ENCODE results near the gene VWA7. TPM values are rescaled to one million over a fixed set of nuclear protein-coding genes. Genes with fewer than 3 reads are reported as not detected.
A peak's percentile ranks its signal among the peaks of the same experiment; 100 is the strongest.

The VWA7 gene
- total RNA-seq, 2 donors from 2014 or later = 0.64 to 0.95 TPM

DNA sequence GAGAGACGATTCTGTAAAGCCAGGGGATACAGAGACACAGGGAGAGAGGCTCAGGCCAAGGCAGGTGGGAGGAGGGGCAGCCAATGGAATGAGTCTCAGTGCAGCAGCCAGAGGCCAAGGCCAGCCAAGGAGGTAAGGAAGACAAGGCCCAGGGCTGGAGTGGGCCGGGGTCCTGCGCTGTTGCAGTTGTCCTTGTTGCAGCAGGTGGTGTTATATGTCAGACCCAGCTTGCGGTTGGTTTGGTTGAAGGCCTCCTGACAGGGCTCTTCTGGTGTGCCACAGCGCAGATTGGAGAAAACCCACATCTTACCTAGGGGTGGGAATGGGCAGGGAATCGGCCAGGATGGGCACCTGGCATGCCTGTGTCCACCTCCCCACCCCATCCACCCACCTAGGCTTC is 58.1 kb downstream of the VWA7 start:
- H3K4me3 Mint-ChIP-seq = no peak overlapping the region
- no peaks in the 10 kb centered on the region for H3K9me3 Mint-ChIP-seq
- no peaks in the 10 kb centered on the region for H3K36me3 Mint-ChIP-seq (ENCODE audit: low read depth)
- no peak overlapping the region for H3K27ac ChIP-seq (ENCODE audit: low read depth, low read length)
- no peak overlapping the region for H3K4me3 ChIP-seq (ENCODE audit: low read length)
- TF ChIP-seq, protein P1, sequence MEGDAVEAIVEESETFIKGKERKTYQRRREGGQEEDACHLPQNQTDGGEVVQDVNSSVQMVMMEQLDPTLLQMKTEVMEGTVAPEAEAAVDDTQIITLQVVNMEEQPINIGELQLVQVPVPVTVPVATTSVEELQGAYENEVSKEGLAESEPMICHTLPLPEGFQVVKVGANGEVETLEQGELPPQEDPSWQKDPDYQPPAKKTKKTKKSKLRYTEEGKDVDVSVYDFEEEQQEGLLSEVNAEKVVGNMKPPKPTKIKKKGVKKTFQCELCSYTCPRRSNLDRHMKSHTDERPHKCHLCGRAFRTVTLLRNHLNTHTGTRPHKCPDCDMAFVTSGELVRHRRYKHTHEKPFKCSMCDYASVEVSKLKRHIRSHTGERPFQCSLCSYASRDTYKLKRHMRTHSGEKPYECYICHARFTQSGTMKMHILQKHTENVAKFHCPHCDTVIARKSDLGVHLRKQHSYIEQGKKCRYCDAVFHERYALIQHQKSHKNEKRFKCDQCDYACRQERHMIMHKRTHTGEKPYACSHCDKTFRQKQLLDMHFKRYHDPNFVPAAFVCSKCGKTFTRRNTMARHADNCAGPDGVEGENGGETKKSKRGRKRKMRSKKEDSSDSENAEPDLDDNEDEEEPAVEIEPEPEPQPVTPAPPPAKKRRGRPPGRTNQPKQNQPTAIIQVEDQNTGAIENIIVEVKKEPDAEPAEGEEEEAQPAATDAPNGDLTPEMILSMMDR (conservative IDR thresholded peaks at IDR 0.05) = no peak
- H3K27me3 Mint-ChIP-seq (ENCODE audit: insufficient read depth) = no peaks in the 10 kb centered on the region
- H3K27ac Mint-ChIP-seq = no peak overlapping the region
- 92 to 93% methylated on average over 4 to 6 of the region's 6 CpGs for WGBS, 2 experiments (ENCODE audit: insufficient coverage in 1 of 2, insufficient read length in 1 of 2)
- no peaks in the 10 kb centered on the region for H3K36me3 ChIP-seq (ENCODE audit: control insufficient read depth, insufficient read depth, low read length)
- peak; percentile 47 for DNase-seq
- peaks cover 3% of the 10 kb centered on the region for H3K4me1 ChIP-seq (ENCODE audit: control insufficient read depth, insufficient read depth, low read length)
- no peaks in the 10 kb centered on the region for H3K27me3 ChIP-seq (ENCODE audit: control insufficient read depth, insufficient read depth, low read length, poor library complexity, severe bottlenecking)
- peaks cover 23% of the 10 kb centered on the region for H3K4me1 Mint-ChIP-seq
- H3K9ac ChIP-seq (ENCODE audit: extremely low read depth, low read length, poor library complexity, severe bottlenecking) = no peak overlapping the region
- H3K9me3 ChIP-seq (ENCODE audit: control insufficient read depth, low read length) = no peaks in the 10 kb centered on the region

DNA sequence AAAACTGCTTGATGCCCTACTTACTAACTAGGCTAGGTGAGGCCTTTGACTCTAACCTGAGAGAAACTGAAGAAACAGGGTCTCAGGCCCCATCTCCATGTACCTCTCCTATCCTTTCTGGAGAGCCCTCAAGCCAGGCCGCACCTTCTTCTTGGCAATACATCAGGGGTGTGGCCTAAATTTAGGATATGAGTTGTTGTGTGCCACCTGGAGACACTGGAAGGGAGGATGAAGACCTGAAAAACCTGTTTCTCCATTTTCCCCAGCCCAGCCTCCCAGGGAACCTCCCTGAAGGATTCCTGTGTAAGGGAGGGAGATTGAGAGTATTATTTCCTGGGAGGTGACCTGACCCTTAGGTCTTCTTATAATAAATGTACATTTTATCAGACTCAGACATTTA is 58.9 kb downstream of the VWA7 start:
- Histone ChIP-seq H3K36me3 (ENCODE audit: control insufficient read depth, insufficient read depth, low read length) (no peaks in the 10 kb centered on the region), H3K9ac (ENCODE audit: extremely low read depth, low read length, poor library complexity, severe bottlenecking) (no peak overlapping the region), H3K4me1 (ENCODE audit: control insufficient read depth, insufficient read depth, low read length) (peaks cover 7% of the 10 kb centered on the region), H3K4me3 (ENCODE audit: low read length) (no peak overlapping the region), H3K27ac (ENCODE audit: low read depth, low read length) (no peak overlapping the region), H3K27me3 (ENCODE audit: control insufficient read depth, insufficient read depth, low read length, poor library complexity, severe bottlenecking) (no peaks in the 10 kb centered on the region), H3K9me3 (ENCODE audit: control insufficient read depth, low read length) (no peaks in the 10 kb centered on the region)
- 100% methylated on average over 1 of the region's 1 CpG; no CpG with 5 or more reads in 1 of the 2 experiments for WGBS, 2 experiments (ENCODE audit: insufficient coverage in 1 of 2, insufficient read length in 1 of 2)
- Mint-ChIP-seq H3K4me1 (peaks cover 31% of the 10 kb centered on the region), H3K27me3 (ENCODE audit: insufficient read depth) (no peaks in the 10 kb centered on the region), H3K4me3 (no peak overlapping the region), H3K27ac (no peak overlapping the region), H3K9me3 (no peaks in the 10 kb centered on the region), H3K36me3 (ENCODE audit: low read depth) (no peaks in the 10 kb centered on the region)
- TF ChIP-seq, protein P1 (conservative IDR thresholded peaks at IDR 0.05) = no peak
- DNase-seq = peak; percentile 65

DNA sequence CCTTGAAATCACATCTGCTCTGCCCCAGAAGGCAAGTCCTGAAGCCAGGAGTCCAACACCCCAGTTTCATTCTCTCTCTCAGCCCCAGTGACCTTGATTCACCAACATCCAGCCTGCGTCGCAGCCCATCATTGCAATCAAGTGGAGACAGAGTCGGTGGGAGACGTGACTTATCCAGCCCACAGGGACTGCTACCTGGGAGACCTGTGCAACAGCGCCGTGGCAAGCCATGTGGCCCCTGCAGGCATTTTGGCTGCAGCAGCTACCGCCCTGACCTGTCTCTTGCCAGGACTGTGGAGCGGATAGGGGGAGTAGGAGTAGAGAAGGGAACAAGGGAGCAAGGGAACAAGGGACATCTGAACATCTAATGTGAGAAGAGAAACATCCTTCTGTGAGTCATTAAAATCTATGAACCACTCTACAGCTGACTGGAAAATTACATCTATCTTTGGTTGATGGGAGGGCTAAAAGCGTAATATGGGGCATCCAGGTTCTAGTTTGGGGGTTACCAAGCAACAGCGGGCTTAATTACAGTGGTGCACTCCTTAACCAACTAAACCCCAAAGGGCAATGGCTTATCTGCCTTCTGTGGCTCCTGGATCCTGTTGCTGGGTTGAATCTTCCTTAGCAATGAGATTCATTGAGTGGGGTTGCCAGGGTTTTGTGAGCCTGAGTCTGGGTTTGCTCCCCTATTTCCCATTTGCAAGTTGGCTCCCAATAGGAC is 59.5 kb downstream of the VWA7 start:
- TF ChIP-seq, protein P1 (conservative IDR thresholded peaks at IDR 0.05) = peak; percentile 78
- no peaks in the 10 kb centered on the region for H3K36me3 Mint-ChIP-seq (ENCODE audit: low read depth)
- Histone ChIP-seq H3K27ac (ENCODE audit: low read depth, low read length) (no peak overlapping the region), H3K9me3 (ENCODE audit: control insufficient read depth, low read length) (no peaks in the 10 kb centered on the region), H3K4me1 (ENCODE audit: control insufficient read depth, insufficient read depth, low read length) (peaks cover 7% of the 10 kb centered on the region), H3K9ac (ENCODE audit: extremely low read depth, low read length, poor library complexity, severe bottlenecking) (no peak overlapping the region), H3K4me3 (ENCODE audit: low read length) (no peak overlapping the region), H3K27me3 (ENCODE audit: control insufficient read depth, insufficient read depth, low read length, poor library complexity, severe bottlenecking) (no peaks in the 10 kb centered on the region), H3K36me3 (ENCODE audit: control insufficient read depth, insufficient read depth, low read length) (no peaks in the 10 kb centered on the region)
- no peaks in the 10 kb centered on the region for H3K9me3 Mint-ChIP-seq
- WGBS, 2 experiments (ENCODE audit: insufficient coverage in 1 of 2, insufficient read length in 1 of 2) = 59 to 77% methylated on average over 7 to 10 of the region's 10 CpGs
- H3K27me3 Mint-ChIP-seq (ENCODE audit: insufficient read depth) = no peaks in the 10 kb centered on the region
- H3K27ac Mint-ChIP-seq = peak overlapping the region; percentile 67
- H3K4me3 Mint-ChIP-seq = no peak overlapping the region
- peaks cover 35% of the 10 kb centered on the region for H3K4me1 Mint-ChIP-seq
- peak; percentile 90 for DNase-seq

Other genes starting within 250 kb of the VWA7 start
- not detected for gene MCCD1, start 248.4 kb downstream of the VWA7 start, total RNA-seq
- 100 to 1,000 TPM; 572 to 654 TPM for gene DDX39B, start 235.3 kb downstream of the VWA7 start, total RNA-seq
- 1 to 10 TPM; 1.7 to 2.1 TPM for gene ATP6V1G2, start 230.7 kb downstream of the VWA7 start, total RNA-seq
- 10 to 100 TPM; 17.4 to 26.3 TPM for gene NFKBIL1, start 229.7 kb downstream of the VWA7 start, total RNA-seq
- gene LTA, start 205.0 kb downstream of the VWA7 start, total RNA-seq = not detected
- gene TNF, start 201.8 kb downstream of the VWA7 start, total RNA-seq = not detected
- 1 to 10 TPM in 1 of 2 donors, not detected in 1; 1.3 TPM for gene LTB, start 194.9 kb downstream of the VWA7 start, total RNA-seq
- not detected for gene LST1, start 191.1 kb downstream of the VWA7 start, total RNA-seq
- gene NCR3, start 184.3 kb downstream of the VWA7 start, total RNA-seq = not detected
- 1 to 10 TPM in 1 of 2 donors, under 1 TPM in 1; 0.70 to 1.7 TPM for gene AIF1, start 162.1 kb downstream of the VWA7 start, total RNA-seq
- 100 to 1,000 TPM; 329 to 330 TPM for gene PRRC2A, start 156.6 kb downstream of the VWA7 start, total RNA-seq
- gene BAG6, start 124.7 kb downstream of the VWA7 start, total RNA-seq = 100 to 1,000 TPM; 413 to 428 TPM
- gene APOM, start 121.4 kb downstream of the VWA7 start, total RNA-seq = 1 to 10 TPM; 1.6 to 3.2 TPM
- 10 to 100 TPM; 14.0 to 14.9 TPM for gene C6orf47, start 116.5 kb downstream of the VWA7 start, total RNA-seq
- 10 to 100 TPM; 16.1 to 21.3 TPM for gene GPANK1, start 112.3 kb downstream of the VWA7 start, total RNA-seq
- gene CSNK2B, start 111.2 kb downstream of the VWA7 start, total RNA-seq = 100 to 1,000 TPM; 155 to 171 TPM
- 10 to 100 TPM; 13.9 to 17.0 TPM for gene LY6G5B, start 107.4 kb downstream of the VWA7 start, total RNA-seq
- 1 to 10 TPM in 1 of 2 donors, under 1 TPM in 1; 0.93 to 2.0 TPM for gene LY6G5C, start 96.3 kb downstream of the VWA7 start, total RNA-seq
- 10 to 100 TPM; 38.3 to 59.5 TPM for gene ABHD16A, start 74.0 kb downstream of the VWA7 start, total RNA-seq
- not detected for gene LY6G6F, start 70.5 kb downstream of the VWA7 start, total RNA-seq
- not detected for gene LY6G6D, start 62.0 kb downstream of the VWA7 start, total RNA-seq
- under 1 TPM; 0.29 to 0.38 TPM for gene LY6G6C, start 55.6 kb downstream of the VWA7 start, total RNA-seq
- gene MPIG6B, start 54.0 kb downstream of the VWA7 start, total RNA-seq = not detected
- gene DDAH2, start 48.0 kb downstream of the VWA7 start, total RNA-seq = 100 to 1,000 TPM; 150 to 153 TPM
- gene CLIC1, start 40.8 kb downstream of the VWA7 start, total RNA-seq = 100 to 1,000 TPM; 289 to 380 TPM
- 10 to 100 TPM; 35.7 to 57.2 TPM for gene MSH5, start 37.3 kb downstream of the VWA7 start, total RNA-seq
- gene SAPCD1, start 14.7 kb downstream of the VWA7 start, total RNA-seq = 1 to 10 TPM; 7.9 to 8.4 TPM
- gene VARS1, start 18.4 kb upstream of the VWA7 start, total RNA-seq = 10 to 100 TPM; 81.4 to 83.1 TPM
- 100 to 1,000 TPM; 106 to 119 TPM for gene LSM2, start 29.6 kb upstream of the VWA7 start, total RNA-seq
- 1 to 10 TPM; 1.2 to 1.5 TPM for gene HSPA1L, start 38.0 kb upstream of the VWA7 start, total RNA-seq
- gene HSPA1A, start 38.2 kb upstream of the VWA7 start, total RNA-seq = 10 to 100 TPM; 53.1 to 62.6 TPM
- gene HSPA1B, start 50.4 kb upstream of the VWA7 start, total RNA-seq = 10 to 100 TPM; 61.8 to 83.9 TPM
- gene NEU1, start 85.5 kb upstream of the VWA7 start, total RNA-seq = 10 to 100 TPM; 42.4 to 50.7 TPM
- 1 to 10 TPM; 1.3 to 3.6 TPM for gene SLC44A4, start 101.7 kb upstream of the VWA7 start, total RNA-seq
- gene EHMT2, start 120.4 kb upstream of the VWA7 start, total RNA-seq = 100 to 1,000 TPM; 113 to 121 TPM
- 10 to 100 TPM; 25.4 to 29.9 TPM for gene ZBTB12, start 124.8 kb upstream of the VWA7 start, total RNA-seq
- gene C2, start 150.4 kb upstream of the VWA7 start, total RNA-seq = 1 to 10 TPM in 1 of 2 donors, under 1 TPM in 1; 0.29 to 1.0 TPM
- under 1 TPM; 0.51 to 0.66 TPM for gene CFB, start 168.8 kb upstream of the VWA7 start, total RNA-seq
- gene NELFE, start 181.6 kb upstream of the VWA7 start, total RNA-seq = 100 to 1,000 TPM in 1 of 2 donors, 10 to 100 TPM in 1; 90.3 to 132 TPM
- gene SKIC2, start 181.8 kb upstream of the VWA7 start, total RNA-seq = 100 to 1,000 TPM in 1 of 2 donors, 10 to 100 TPM in 1; 95.8 to 103 TPM
- gene DXO, start 194.8 kb upstream of the VWA7 start, total RNA-seq = 10 to 100 TPM; 19.2 to 22.3 TPM
- 1 to 10 TPM; 4.5 to 6.2 TPM for gene C4A, start 204.7 kb upstream of the VWA7 start, total RNA-seq
- gene C4B, start 237.5 kb upstream of the VWA7 start, total RNA-seq = 1 to 10 TPM; 3.7 to 5.5 TPM